Sigmoid colon (tissue), 7 donors: ENCODE measurements around the gene STKLD1. TPM values are rescaled to one million over a fixed set of nuclear protein-coding genes. Genes with fewer than 3 reads are reported as not detected.
"Not testable (repeated sequence)": the region's sequence is repeated elsewhere in the genome, so short reads cannot be mapped to it uniquely, and the experiment has no call there.

Experiments used
- DNase-seq: peaks from one replicate; pipeline ENCODE4 v3.0.0-alpha.2; 2019
- H3K27ac ChIP-seq, 4 donors: fragments of 200-600 bp; sonication (generic); one replicate each; pipeline ENCODE4 v1.5.1; 2016 to 2019; ENCODE audit warnings: mild to moderate bottlenecking in 1 of 4
- H3K27me3 ChIP-seq, 3 donors: fragments of 200-600 bp; sonication (generic); one replicate each; pipeline ENCODE4 v1.5.1; 2019; ENCODE audit warnings: mild to moderate bottlenecking in 1 of 3
- H3K36me3 ChIP-seq, 4 donors: fragments of 200-600 bp; sonication (generic); one replicate each; pipeline ENCODE4 v1.5.1; 2016 to 2019
- H3K4me1 ChIP-seq, 4 donors: fragments of 200-600 bp; sonication (generic); one replicate each; pipeline ENCODE4 v1.5.1; 2017 to 2019
- H3K4me3 ChIP-seq, 4 donors: fragments of 200-600 bp; sonication (generic); one replicate each; pipeline ENCODE4 v1.5.1; 2017 to 2019; ENCODE audit warnings: mild to moderate bottlenecking in 2 of 4, moderate library complexity in 1 of 4
- H3K9me3 ChIP-seq, 4 donors: fragments of 200-600 bp in 3 of 4; sonication (generic) in 3 of 4; one replicate each; pipeline versions ENCODE4 v1.5.1 to v1.6.1; 2013 to 2019
- CTCF ChIP-seq, 4 experiments: fragments of 450-650 bp in 3 of 4; fragments of 200-600 bp in 1 of 4; IDR thresholded peaks; one replicate each; pipeline ENCODE4 v1.5.1; 2016 to 2019; ENCODE audit warnings: antibody characterized with exemption in 4 of 4, mild to moderate bottlenecking in 3 of 4, moderate library complexity in 2 of 4
- EP300 ChIP-seq, 4 donors: sonication (generic); formaldehyde crosslinking; IDR thresholded peaks; one replicate each; pipeline ENCODE4 v1.6.1; 2017; ENCODE audit warnings: antibody characterized with exemption in 4 of 4
- POLR2A ChIP-seq, 2 donors: fragments of 450-650 bp; IDR thresholded peaks; one replicate each; pipeline ENCODE4 v1.6.1; 2016; ENCODE audit warnings: antibody characterized with exemption in 2 of 2, mild to moderate bottlenecking in 2 of 2, moderate library complexity in 2 of 2
- POLR2AphosphoS5 ChIP-seq, 4 donors: sonication (generic); formaldehyde crosslinking; IDR thresholded peaks; one replicate each; pipeline ENCODE4 v1.6.1; 2017; ENCODE audit warnings: antibody characterized with exemption in 4 of 4
- WGBS, 2 donors: extraction: QIAGEN DNeasy Blood & Tissue Kit; methylation state at CpG; one replicate each; pipeline ENCODE4 v1.1.7; 2013; 5-methylcytosine and 5-hydroxymethylcytosine counted together
- intact Hi-C: fragments of 100-400 bp; cut with DNase I; formaldehyde crosslinking; loops from one replicate; pipeline ENCODE4 v1.15.1; 2023
- polyA plus RNA-seq, 3 donors: library from polyadenylated mRNA; stranded (reverse); fragments of 200-250 nt; gene quantifications; one replicate each; pipeline ENCODE4 v1.2.3, GENCODE V29; 2013
- total RNA-seq, 4 donors: library from RNA; depleted of rRNA; stranded (reverse); fragments of >200 nt; gene quantifications; one replicate each; pipeline ENCODE4 v1.1.0, GENCODE V29; 2016
- donor health status: healthy with polysubstance abuse.
- donor health status: Bipolar disorder and iron deficiency.
- donor health status: healthy.

Gene STKLD1
- total and polyA plus RNA-seq, 7 donors = 0.49 to 8.3 (median 1.5) TPM; not detected in 1

GRCh38 chr9:133389025-133389557 is 12.9 kb downstream of the STKLD1 start:
- intact Hi-C loops = no loop called here
- Histone ChIP-seq H3K36me3 (no peaks in the 10 kb centered on the region), H3K27me3 (peaks cover 0 to 37% (median 14%) of the 10 kb centered on the region in 3 donors), H3K4me1 (no peaks in the 10 kb centered on the region), H3K4me3 (no peak overlapping the region), H3K9me3 (no peaks in the 10 kb centered on the region), H3K27ac (no peak overlapping the region)
- TF ChIP-seq POLR2A (IDR thresholded peaks at IDR 0.05) (no peak), EP300 (IDR thresholded peaks at IDR 0.05) (no peak), CTCF (IDR thresholded peaks at IDR 0.05) (no peak), POLR2AphosphoS5 (IDR thresholded peaks at IDR 0.05) (no peak)
- 95 to 98% methylated on average over 12 of the region's 12 CpGs for WGBS, 2 donors
- no peak for DNase-seq

GRCh38 chr9:133389562-133389961 is 13.4 kb downstream of the STKLD1 start:
- H3K36me3 ChIP-seq = no peaks in the 10 kb centered on the region
- intact Hi-C loops = no loop called here
- TF ChIP-seq CTCF (IDR thresholded peaks at IDR 0.05) = no peak
- TF ChIP-seq POLR2AphosphoS5 (IDR thresholded peaks at IDR 0.05) = no peak
- TF ChIP-seq POLR2A (IDR thresholded peaks at IDR 0.05) = no peak
- TF ChIP-seq EP300 (IDR thresholded peaks at IDR 0.05) = no peak
- WGBS, 2 donors = 89 to 90% methylated on average over 13 of the region's 13 CpGs
- no peaks in the 10 kb centered on the region for H3K9me3 ChIP-seq
- no peaks in the 10 kb centered on the region for H3K4me1 ChIP-seq
- DNase-seq = no peak
- peaks cover 0 to 42% (median 15%) of the 10 kb centered on the region in 3 donors for H3K27me3 ChIP-seq
- H3K4me3 ChIP-seq = no peak overlapping the region
- no peak overlapping the region for H3K27ac ChIP-seq

- Histone ChIP-seq H3K9me3 (no peaks in the 10 kb centered on the region), H3K4me3 (no peak overlapping the region), H3K27me3 (peaks cover 0 to 50% (median 19%) of the 10 kb centered on the region in 3 donors), H3K27ac (no peak overlapping the region), H3K36me3 (no peaks in the 10 kb centered on the region), H3K4me1 (no peaks in the 10 kb centered on the region)
- TF ChIP-seq EP300 (IDR thresholded peaks at IDR 0.05) (no peak), CTCF (IDR thresholded peaks at IDR 0.05) (no peak), POLR2A (IDR thresholded peaks at IDR 0.05) (no peak), POLR2AphosphoS5 (IDR thresholded peaks at IDR 0.05) (no peak)
- intact Hi-C loops = no loop called here
- no peak for DNase-seq
- 85 to 87% methylated on average over 7 of the region's 7 CpGs for WGBS, 2 donors
Observed at GRCh38 chr9:133390713-133391112, 14.5 kb downstream of the STKLD1 start.

GRCh38 chr9:133391449-133391848 is 15.3 kb downstream of the STKLD1 start:
- H3K36me3 ChIP-seq, H3K4me3 ChIP-seq, intact Hi-C loops, H3K27ac ChIP-seq, DNase-seq, H3K4me1 ChIP-seq, H3K9me3 ChIP-seq: not testable (repeated sequence)
- peaks cover 0 to 56% (median 19%) of the 10 kb centered on the region in 3 donors for H3K27me3 ChIP-seq
- 23 to 70% methylated on average over 3 of the region's 4 CpGs for WGBS, 2 donors

- H3K36me3 ChIP-seq, H3K27ac ChIP-seq, H3K9me3 ChIP-seq, DNase-seq, H3K4me3 ChIP-seq, intact Hi-C loops, H3K4me1 ChIP-seq: not testable (repeated sequence)
- 94 to 98% methylated on average over 3 of the region's 3 CpGs for WGBS, 2 donors
- H3K27me3 ChIP-seq = peaks cover 0 to 59% (median 19%) of the 10 kb centered on the region in 3 donors
Observed at GRCh38 chr9:133392308-133392707, 16.1 kb downstream of the STKLD1 start.

- Histone ChIP-seq H3K9me3 (no peaks in the 10 kb centered on the region), H3K36me3 (no peaks in the 10 kb centered on the region), H3K27ac (no peak overlapping the region), H3K27me3 (peaks cover 0 to 59% (median 19%) of the 10 kb centered on the region in 3 donors), H3K4me3 (no peak overlapping the region), H3K4me1 (no peaks in the 10 kb centered on the region)
- intact Hi-C loops = no loop called here
- no peak for DNase-seq
- TF ChIP-seq POLR2A (IDR thresholded peaks at IDR 0.05) (no peak), POLR2AphosphoS5 (IDR thresholded peaks at IDR 0.05) (no peak), CTCF (IDR thresholded peaks at IDR 0.05) (no peak), EP300 (IDR thresholded peaks at IDR 0.05) (no peak)
- WGBS, 2 donors = 89 to 93% methylated on average over 3 of the region's 3 CpGs
Observed at GRCh38 chr9:133393399-133393798, 17.2 kb downstream of the STKLD1 start.
